Renal cortex interstitium (tissue), 11 donors: ENCODE data around the gene SATB2. TPM values are rescaled to one million over a fixed set of nuclear protein-coding genes. Genes with fewer than 3 reads are reported as not detected.

ENCODE experiments used
- DNase-seq, 11 donors: peaks; one replicate each; pipeline ENCODE4 v3.0.0-alpha.2; 2013; ENCODE audit warnings: low read depth in 9 of 11, low spot score in 4 of 11; ENCODE audit errors: extremely low read depth in 1 of 11
- polyA plus RNA-seq, 3 donors: library from polyadenylated mRNA; unstranded; fragments of 120-200 nt; gene quantifications; one replicate each; pipeline ENCODE4 v1.2.1, GENCODE V29; 2013; ENCODE audit not compliant: insufficient read length in 3 of 3

The SATB2 gene
- polyA plus RNA-seq, 3 donors: 11.6 to 17.2 (median 16.4) TPM

DNA sequence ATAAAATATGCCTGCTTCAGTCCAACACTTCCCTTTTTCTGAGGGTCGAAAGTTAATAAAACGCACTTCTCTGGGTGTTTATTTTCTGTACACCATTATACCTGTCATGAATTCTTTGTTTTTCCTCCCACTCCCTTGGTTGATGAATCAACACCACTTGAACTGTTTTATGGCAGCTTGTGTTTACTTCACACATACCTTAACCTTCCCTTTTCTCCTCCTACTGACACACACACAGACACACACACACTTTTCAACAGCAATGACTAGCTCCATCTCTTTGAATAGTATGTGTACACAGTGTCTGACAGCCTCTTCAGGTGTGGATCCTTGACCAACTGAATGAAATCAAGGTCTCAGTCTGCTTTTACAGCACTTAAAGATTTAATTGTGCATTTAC, 91.3 kb downstream of the SATB2 start:
- DNase-seq: no peak

DNA sequence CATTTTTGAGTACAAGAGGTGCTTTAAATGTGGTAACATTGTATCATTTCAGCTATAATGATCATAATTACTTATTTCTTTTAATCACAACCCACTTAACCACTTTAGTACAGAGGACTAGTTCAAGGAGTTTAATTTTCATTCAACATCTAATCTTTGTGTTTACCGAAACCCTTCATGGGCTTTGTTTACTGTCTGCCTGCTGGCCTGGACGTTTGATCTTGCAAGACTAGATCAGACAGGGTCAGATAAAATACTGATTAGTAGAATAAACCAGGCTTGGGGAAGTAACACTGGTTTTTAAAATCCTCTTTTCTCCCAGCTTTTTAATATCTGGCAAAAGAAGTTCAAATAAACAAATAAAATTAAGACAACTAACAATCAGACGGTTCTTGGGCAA, 93.6 kb downstream of the SATB2 start:
- no peak for DNase-seq

DNA sequence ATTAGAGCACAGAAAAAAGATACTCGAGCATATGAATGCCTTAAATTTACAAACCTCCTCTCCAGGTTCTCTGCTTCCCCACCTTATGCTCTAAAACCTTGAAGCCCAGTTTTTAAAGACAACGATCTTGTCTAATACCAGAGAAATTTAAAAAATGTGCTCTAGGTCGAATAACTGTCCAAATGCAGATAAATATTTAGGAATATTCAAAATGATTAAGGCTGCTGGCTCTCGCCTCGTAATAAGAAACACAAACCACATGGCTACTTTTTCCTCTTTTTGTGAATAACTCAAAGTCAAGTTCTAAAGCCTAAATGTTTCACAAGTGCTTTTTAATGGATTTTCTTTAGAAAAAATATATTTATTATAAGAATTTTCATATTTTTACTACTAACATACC, 101.3 kb downstream of the SATB2 start:
- no peak for DNase-seq

DNA sequence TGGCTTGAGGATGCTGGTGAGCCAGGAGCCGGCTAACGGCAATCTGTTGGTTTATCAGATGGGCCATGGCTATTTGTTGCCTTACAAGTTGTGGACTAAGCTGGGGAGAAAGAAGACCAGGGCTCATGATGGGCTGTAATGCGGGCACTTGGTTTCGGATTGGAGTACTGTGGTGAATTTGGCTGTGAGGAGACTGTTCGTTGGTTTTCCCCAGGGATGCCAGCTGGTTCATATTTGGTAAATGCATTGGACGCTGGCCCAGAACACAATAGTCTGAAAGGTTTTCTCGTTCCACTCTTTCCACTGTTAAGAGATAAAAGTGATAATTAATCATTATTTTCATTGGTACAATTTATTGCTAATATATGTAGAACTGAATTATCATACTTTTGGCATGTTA, 108.9 kb downstream of the SATB2 start:
- DNase-seq: no peak

DNA sequence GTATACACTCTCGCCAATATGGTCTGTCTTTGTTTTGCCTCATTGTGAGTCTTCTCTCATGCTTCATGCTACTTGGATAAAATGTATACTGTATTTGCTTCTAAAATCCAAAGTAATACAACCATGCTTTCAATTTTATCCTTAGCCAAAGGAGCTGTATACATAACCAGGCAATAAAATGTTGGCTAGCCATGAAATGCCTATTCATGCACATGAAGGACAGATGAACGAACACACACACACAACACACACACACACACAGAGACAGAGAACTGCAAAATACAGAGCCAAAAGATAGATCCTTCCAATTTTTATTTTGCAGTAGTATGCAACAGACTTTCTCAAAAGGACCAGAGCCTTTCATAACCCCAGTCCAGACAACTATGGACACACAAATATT, 113.7 kb downstream of the SATB2 start:
- no peak for DNase-seq

DNA sequence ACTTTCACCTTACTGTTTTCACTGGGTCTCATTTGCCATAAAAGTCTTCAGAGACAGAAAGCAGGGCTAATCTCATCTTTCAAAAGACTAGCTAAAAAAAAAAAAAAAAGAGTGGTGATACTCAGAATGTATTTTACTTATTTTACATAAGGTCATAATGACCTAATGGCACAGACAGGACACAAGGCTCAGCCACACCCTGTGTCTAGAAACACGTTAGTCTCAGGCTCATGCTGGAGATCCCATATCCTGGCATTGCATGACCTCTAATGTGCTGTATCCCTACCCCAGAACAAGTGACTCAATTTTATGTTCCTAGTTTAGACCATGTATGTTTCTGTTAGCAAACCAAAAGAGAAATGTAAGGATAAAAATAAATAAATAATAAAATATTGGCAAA, 115.4 kb downstream of the SATB2 start:
- no peak for DNase-seq

DNA sequence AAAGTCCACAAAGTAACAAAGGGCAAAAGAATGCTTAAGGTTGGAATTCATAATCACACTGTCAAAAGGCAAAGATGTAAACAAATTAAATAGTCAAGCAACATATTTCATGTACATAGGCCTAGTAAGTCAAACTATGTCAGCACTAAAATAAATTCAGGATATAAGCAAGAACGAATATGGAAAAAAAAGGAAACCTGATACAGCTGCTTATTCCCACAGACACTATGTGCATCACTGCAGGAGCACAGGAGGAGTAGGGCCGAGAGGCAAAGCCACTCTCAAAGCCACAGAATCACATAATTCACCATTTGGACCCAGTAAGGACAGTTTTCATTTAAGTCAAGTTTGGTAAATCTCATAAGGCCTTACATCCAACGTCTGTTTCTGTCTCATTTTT, 116.6 kb downstream of the SATB2 start:
- DNase-seq: no peak

DNA sequence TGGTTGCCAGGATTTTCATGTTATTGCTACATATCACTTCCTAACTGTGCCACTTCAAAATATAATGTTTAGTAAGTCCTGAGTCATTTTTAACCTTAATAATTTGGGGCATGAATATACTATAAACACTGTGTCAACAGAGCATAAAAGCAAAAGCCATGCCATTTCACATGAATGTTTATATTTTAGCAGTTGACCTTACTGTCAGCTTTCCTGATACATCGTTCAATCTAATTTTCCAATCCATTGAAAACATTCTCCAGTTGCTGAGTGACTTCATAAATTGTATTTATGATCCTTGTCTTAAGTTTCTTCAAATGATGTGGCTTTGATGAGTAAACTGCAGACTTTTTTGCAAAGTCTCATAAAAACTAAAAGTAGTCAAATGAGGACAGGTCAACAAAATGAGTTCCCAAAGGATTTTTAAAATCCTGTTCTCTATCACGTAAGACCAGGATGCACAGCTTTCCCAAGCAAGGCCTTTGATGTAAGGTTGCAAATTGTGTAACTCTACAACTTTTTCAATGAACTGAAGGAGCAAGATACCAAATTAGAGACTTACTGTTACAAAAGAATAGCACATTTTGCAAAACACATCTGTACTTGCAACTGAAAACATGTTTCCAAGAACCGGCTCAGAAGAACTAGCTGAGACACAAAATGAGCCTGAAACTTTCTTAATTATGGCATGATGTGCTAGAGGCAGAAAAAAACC, 117.7 kb downstream of the SATB2 start:
- no peak for DNase-seq

DNA sequence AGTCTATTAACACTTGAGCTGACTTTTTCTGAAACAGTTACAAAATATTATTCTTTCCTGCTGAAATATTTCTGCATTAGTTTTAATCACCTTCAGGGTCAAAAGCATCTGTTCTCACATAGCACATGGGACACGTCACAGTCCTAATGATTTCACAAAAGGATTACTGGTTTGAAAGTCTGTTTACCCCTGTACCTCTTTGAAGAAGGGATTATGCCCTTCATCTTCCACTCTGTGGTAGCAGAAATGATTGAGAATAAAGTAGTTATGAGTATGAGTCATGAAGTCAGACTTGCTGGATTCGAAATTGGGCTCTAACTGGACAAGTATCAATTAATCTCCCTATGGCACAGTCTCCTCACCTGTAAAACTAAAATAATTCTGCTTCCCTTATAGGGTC, 121.2 kb downstream of the SATB2 start:
- DNase-seq: no peak

DNA sequence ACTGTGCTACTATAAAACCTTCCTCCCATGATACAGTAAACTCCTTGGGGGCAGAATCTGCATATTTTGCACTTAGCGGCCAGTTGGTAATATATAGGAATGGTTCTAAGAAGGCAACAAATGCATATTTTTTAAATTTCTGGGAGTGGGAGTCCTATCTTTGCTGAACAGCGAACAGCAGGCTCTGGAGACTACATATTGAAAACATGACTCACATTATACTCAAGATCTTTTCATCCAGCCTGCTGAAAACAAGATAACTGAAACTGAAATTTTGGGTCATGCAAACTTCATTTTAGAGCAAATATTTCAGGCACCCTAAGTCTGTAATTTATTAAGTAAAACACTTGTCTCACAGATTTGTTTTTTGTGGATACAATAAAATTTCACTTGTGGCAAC, 122.2 kb downstream of the SATB2 start:
- DNase-seq: no peak

DNA sequence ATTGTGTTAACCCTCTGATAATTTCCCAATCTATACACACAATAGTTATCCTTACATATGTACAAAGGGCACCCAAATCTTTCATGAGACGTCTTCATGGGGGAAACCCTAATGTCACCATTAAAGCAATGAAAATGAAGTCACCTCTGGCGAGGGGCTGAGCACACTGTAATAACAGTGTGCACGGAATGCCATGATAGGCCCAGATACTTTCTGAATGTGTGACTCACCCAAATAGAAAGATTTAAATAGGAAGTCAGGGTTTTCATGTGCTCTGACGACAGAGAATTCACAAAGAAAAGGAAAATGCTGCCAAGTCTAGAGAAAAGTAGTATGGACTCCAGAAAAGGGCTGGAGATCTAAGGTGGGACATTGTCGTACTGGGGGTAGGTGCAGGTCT, 128.3 kb downstream of the SATB2 start:
- no peak for DNase-seq

DNA sequence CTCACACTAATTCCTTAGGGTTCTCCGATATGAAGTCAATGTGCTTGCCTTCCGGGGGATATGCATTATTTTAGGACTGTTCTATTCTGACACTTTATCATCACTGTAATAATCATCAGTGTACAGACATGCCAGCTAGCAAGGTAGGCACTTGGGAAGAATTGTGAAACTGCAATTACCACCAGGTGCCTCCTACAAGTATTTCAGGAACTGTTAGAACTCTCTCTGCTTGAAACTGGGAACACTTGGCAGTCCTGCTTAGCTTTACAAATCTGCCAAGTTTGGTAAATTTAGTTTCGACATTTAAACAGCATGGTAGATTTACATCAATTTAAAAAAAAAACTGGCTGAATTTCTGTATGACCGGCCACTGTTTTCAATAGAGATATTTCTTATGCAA, 128.7 kb downstream of the SATB2 start:
- DNase-seq: no peak

DNA sequence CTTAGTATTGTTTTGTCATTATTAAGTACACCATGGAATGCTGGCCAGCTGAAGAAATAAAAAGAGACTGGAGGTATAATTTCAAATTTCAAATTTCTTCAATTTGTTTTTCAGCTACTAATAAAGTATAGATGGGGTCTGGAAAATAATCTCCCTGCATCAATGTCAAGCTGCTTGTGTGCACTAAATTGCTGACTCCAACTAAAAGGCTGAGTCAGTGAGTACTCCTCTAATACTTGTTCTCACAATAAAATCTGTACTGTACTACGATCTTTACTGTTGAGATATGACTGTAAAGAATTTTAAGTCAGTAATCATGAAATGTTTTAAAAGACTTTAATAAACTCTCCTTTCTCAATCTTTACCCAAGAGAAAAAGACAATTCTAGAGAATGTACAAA, 131.9 kb downstream of the SATB2 start:
- no peak for DNase-seq

DNA sequence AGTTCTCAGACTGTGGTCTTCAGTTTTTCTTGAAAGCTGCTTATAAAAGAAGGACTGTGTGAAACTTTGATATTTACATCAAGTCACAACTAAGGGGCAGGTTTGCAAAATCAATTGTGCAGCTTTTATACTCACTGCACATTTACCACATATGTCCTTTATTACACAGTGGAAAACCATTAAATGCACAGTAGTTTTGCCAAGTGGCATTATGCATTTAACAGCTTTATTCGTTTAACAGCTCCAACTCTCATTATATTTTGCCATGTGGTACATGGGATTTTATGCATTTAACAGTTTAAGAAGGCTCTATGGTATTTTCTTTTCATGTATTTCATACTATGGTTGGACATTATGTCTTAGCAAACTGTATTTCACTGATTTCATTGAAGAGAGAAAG, 135.6 kb downstream of the SATB2 start:
- DNase-seq: no peak

DNA sequence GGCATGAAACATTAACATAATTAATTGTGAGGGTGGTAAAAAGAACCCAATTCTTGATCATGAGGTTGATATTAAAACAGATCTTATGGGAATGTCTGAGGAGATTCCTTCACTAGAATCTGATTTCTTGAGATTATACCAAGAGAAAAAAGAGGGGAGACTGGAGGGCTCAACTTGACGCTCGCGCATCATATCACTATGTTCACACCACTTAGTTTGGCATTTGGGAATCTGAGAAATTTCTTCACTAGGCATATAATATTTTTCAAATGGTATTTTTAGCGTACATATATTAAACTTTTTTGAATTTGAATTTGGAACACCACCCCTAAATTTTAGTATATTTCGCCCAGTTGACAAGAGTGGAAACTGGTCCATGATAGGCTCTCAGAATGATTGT, 140.1 kb downstream of the SATB2 start:
- no peak for DNase-seq

DNA sequence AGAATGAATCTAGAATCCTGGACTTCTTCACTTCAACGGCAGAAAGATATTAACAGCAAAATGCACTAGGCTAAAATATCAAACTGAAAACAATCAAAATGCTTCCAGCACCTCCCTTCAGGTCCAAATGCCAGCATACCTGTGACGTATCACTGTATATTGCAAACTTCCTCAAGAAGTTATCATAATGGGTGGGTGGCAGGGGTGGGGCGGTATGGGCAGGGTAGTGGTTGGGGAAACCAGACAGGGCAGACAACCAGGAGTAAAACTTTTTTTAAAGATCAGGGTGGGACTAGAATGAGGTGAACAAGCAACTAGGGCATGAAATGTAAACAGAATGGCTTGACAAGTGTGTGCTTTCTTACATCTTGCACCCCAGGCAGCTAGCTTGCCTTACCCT, 140.9 kb downstream of the SATB2 start:
- no peak for DNase-seq

DNA sequence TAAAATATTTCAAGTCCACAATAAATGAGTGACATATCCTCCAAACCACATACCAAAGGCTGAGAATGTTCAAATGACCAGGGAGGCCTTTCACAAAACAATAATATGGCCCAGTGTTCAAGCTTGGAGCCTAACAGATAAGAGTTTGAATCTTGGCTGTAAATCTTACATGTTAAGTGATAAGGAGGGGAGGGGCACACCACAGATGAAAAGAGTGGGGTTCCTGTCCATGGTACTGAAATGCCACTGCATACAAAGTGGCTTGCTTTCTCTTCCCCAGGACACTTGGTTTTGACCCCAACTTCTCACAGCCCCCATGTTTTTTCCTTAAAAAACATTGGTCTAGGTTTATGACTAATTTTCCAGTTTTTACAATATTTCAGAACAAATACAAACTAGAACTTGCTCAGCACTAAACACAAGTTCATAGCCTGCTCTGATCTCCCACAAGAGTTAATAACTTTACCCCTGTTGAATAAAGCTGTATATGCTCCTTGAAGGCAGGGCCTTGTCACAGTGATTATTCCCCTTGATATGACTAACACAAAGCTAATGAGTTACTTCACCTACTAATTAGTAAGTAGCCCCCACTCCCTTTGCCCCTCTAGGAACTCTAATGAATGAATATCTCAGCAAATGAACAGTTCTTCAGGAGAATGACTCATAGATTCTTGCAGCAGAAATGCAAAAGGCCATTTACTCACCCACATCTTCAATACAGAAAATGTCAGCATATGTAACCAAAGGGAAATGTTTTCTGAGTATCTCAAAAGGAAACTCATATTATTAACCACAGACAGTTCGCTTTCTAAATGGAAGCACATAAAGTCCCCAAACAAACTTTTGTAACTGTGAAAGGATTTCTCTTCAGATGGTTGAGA, 142.2 kb downstream of the SATB2 start:
- DNase-seq: peak; percentile 1 to 35 (median 24)

DNA sequence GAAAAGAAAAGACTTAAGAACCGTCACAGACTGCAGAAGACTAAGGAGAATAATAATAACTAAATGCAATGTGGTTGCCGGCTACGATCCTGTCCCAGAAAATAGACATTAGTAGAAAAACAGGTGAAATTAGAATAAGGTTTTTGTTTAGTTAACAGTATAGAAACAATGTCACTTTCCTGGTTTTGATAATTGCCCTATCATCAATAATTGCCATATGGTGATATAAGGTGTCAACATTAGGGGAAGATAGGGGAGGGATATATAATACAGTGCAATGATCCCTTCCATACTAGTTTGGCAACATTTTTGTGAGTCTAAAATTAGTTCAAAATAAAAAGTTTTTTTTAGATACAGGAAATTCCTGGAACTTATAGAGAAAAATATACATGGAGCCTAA, 144.8 kb downstream of the SATB2 start:
- no peak for DNase-seq

DNA sequence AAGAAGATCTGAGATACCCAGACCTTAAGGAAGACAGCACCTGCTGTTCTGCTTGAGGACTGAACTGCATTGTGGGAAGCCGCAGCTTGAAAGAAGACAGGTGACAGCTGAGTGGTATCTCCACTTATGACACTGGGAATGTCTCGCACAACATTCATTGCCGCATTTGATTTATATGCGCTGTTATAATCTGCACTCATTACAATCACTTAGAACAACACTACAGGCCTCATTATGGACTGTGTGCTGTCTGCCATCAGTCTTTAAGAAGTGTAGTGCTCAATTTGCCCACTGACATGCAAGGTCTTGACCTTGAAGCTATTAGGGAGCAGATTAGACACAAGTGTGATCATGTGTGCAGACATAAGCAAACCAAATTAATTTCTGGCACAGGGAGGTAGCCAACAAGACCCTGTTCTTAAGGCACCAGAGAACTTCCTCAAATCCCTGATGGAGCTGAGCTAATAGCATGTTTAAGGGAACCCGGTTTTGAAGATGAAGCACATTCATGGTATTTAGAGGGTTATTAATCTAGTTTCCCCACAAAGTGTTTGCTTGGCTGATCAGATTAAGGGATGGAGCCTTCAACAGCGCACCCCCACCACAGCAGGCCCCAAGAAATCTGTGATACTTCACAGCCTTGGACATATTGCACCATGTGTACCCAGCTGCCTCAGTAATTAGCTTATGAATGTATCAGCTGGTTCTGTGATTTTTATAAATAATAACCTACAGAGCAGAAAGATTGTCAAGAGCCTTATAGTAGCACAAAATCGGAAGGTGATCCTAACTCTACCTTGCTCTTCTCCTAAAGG, 146.8 kb downstream of the SATB2 start:
- DNase-seq: no peak

DNA sequence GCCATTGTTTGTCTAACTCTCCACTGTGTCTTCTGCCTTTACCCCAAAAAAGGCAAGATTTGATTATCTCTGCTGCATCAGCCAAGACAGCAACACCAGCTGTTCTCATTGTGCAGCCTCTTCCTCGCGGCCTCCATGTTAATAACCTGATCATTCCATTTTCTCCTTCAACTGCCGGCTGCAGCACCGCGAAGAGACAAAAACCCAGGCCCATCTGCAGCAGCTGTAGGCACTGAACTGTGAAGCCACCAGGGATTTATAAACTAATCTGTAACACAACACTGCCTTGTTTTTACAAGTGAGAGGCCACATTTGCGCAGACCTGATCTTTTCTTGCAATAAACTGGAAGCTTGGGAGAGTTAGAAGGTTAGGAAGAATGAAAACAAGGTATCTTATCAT, 147.8 kb downstream of the SATB2 start:
- DNase-seq: peak in 1 of 11 donors; percentile 3
